HG03108 (cell line): ENCODE results near the gene DNASE2.

Source experiments
- ATAC-seq: cut with Tn5 transposase; IDR thresholded peaks from one replicate; pipeline ENCODE4 v1.9.1; 2021; ENCODE audit warnings: moderate library complexity; ENCODE audit not compliant: unreplicated experiment

Gene DNASE2

GRCh38 chr19:12886969-12887747, 5.9 kb upstream of the DNASE2 start, which contains the start of gene KLF1:
TSS of gene KLF1 (minus strand) at chr19:12887201. CDS start at chr19:12887140, 61 bp downstream.
- no peak for ATAC-seq

- ATAC-seq, result no peak
These were observed 5.4 kb upstream of the DNASE2 start for GRCh38 chr19:12886651-12886968.

- ATAC-seq, result no peak
These were observed 4.8 kb upstream of the DNASE2 start for GRCh38 chr19:12885749-12886650.

GRCh38 chr19:12884926-12885748, 3.9 kb upstream of the DNASE2 start:
- no peak for ATAC-seq

- no peak for ATAC-seq
These were observed 3.3 kb upstream of the DNASE2 start for GRCh38 chr19:12884627-12884925.

- no peak for ATAC-seq
These were observed 3.0 kb upstream of the DNASE2 start for GRCh38 chr19:12884202-12884601.

GRCh38 chr19:12882589-12882988, 1.3 kb upstream of the DNASE2 start:
- ATAC-seq, result no peak

GRCh38 chr19:12880551-12881171, 588 bp downstream of the DNASE2 start:
- ATAC-seq, result no peak

- no peak for ATAC-seq
These were observed 6.2 kb downstream of the DNASE2 start for GRCh38 chr19:12875086-12875485.

- ATAC-seq, result no peak
These were observed 7.1 kb downstream of the DNASE2 start for GRCh38 chr19:12873891-12874745.

GRCh38 chr19:12872941-12873890, 8.0 kb downstream of the DNASE2 start:
- ATAC-seq, result no peak

- no peak for ATAC-seq
These were observed 9.0 kb downstream of the DNASE2 start for GRCh38 chr19:12872255-12872654.

GRCh38 chr19:12871681-12872080, 9.6 kb downstream of the DNASE2 start:
- no peak for ATAC-seq

- no peak for ATAC-seq
These were observed 12.6 kb downstream of the DNASE2 start for GRCh38 chr19:12868540-12869112.

GRCh38 chr19:12867120-12868099, 13.8 kb downstream of the DNASE2 start:
- ATAC-seq, result no peak

GRCh38 chr19:12866416-12867119, 14.7 kb downstream of the DNASE2 start:
- no peak for ATAC-seq
